ENCODE data around the gene CCDC12. TPM values are rescaled to one million over a fixed set of nuclear protein-coding genes. Genes with fewer than 3 reads are reported as not detected.

CCDC12 gene
- total and polyA plus RNA-seq, 9 of the 15 experiments (the other 6 are each of a cell fraction or from before 2014, with no cell fraction given) = 8.9 to 201 (median 86.9) TPM

DNA sequence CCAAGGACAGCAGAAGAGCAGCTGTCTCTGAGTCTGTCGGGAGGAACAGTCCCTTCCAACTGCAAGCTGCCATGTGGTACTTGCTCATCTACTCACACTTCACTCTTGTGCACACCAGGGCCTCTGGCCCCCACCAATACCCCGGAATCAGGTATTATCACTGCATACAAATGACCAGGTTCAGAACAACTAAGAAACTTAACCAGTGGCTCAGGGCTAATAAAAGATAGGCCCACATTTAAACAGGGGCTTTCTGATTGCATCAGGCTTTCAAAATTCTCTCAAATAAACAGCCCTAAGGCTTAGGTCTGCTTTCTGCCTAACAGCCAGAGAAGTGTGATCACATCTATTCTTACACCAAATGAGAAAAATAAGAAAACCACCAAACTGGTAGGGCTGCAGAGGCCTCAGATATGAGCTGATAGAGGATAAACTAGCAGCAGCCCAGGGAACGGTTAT is 20.7 kb downstream of the CCDC12 start (continued):
- TF ChIP-seq, protein P1, sequence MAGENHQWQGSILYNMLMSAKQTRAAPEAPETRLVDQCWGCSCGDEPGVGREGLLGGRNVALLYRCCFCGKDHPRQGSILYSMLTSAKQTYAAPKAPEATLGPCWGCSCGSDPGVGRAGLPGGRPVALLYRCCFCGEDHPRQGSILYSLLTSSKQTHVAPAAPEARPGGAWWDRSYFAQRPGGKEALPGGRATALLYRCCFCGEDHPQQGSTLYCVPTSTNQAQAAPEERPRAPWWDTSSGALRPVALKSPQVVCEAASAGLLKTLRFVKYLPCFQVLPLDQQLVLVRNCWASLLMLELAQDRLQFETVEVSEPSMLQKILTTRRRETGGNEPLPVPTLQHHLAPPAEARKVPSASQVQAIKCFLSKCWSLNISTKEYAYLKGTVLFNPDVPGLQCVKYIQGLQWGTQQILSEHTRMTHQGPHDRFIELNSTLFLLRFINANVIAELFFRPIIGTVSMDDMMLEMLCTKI (IDR thresholded peaks at IDR 0.05; ENCODE audit: partially characterized antibody) = no peak
- TF ChIP-seq, protein P2, sequence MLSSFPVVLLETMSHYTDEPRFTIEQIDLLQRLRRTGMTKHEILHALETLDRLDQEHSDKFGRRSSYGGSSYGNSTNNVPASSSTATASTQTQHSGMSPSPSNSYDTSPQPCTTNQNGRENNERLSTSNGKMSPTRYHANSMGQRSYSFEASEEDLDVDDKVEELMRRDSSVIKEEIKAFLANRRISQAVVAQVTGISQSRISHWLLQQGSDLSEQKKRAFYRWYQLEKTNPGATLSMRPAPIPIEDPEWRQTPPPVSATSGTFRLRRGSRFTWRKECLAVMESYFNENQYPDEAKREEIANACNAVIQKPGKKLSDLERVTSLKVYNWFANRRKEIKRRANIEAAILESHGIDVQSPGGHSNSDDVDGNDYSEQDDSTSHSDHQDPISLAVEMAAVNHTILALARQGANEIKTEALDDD (IDR thresholded peaks at IDR 0.05) = peak; percentile 18; the same call in 1 of the 2 replicates
- TF ChIP-seq, protein P3, sequence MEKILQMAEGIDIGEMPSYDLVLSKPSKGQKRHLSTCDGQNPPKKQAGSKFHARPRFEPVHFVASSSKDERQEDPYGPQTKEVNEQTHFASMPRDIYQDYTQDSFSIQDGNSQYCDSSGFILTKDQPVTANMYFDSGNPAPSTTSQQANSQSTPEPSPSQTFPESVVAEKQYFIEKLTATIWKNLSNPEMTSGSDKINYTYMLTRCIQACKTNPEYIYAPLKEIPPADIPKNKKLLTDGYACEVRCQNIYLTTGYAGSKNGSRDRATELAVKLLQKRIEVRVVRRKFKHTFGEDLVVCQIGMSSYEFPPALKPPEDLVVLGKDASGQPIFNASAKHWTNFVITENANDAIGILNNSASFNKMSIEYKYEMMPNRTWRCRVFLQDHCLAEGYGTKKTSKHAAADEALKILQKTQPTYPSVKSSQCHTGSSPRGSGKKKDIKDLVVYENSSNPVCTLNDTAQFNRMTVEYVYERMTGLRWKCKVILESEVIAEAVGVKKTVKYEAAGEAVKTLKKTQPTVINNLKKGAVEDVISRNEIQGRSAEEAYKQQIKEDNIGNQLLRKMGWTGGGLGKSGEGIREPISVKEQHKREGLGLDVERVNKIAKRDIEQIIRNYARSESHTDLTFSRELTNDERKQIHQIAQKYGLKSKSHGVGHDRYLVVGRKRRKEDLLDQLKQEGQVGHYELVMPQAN (IDR thresholded peaks at IDR 0.05; ENCODE audit: borderline replicate concordance) = no peak

DNA sequence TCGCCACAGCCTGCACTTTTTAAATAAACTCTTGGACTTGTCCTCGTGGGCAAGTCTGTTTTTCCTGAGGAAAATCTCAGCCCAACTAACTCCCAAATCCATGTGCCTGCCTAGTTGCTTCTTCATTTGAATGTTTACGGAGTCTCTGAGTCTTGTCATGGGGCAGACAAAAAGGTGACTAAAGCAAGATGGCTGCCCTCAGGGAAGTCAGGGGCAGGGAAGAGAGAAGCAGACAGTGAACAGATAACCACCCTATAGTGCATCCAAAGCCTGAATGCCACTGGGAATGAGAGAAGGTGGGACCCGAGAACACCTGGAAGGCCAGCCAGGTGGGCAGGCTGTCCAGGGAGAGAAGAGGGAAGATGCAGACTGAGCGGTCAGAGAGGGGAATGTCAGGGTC is 21.4 kb downstream of the CCDC12 start:
- Histone ChIP-seq H3K36me3 (ENCODE audit: control insufficient read depth, insufficient read depth, low read length) (peaks cover 47% of the 10 kb centered on the region; the same call in 2 of the 3 replicates), H4K20me1 (replicated peaks; ENCODE audit: control insufficient read depth, insufficient read depth, low read length) (peaks cover 71% of the 10 kb centered on the region), H2AFZ (ENCODE audit: low read depth, low read length) (no peak overlapping the region), H3K79me2 (ENCODE audit: control insufficient read depth, insufficient read depth, low read length) (peaks cover 97% of the 10 kb centered on the region), H3K4me1 (replicated peaks in 1 of 2; ENCODE audit: control insufficient read depth in 2 of 2, insufficient read depth in 2 of 2, low read length in 2 of 2) (peaks cover 45 to 66% of the 10 kb centered on the region in 2 experiments), H3K9me3 (replicated peaks; ENCODE audit: control insufficient read depth, insufficient read depth, low read depth, low read length) (no peaks in the 10 kb centered on the region), H3K27me3 (ENCODE audit: control insufficient read depth in 2 of 2, insufficient read depth in 2 of 2, low read length in 2 of 2) (no peaks in the 10 kb centered on the region), H3K4me2 (ENCODE audit: insufficient read depth, low read length) (no peak overlapping the region), H3K9me1 (ENCODE audit: control insufficient read depth, insufficient read depth, low read length) (peaks cover 11% of the 10 kb centered on the region), H3K27ac (ENCODE audit: extremely low read depth, low read depth, low read length) (no peak overlapping the region), H3K4me3 (no peak overlapping the region), H3K9ac (ENCODE audit: insufficient read depth in 1 of 2, low read depth in 2 of 2, low read length in 2 of 2) (peak overlapping the region in 1 of 2 experiments; percentile 73; a peak in 1 of 4 replicates)
- WGBS (ENCODE audit: insufficient coverage, low coverage, missing lambda C conversion rate) = 72% methylated on average over 5 of the region's 5 CpGs
- ChIA-PET CTCF (ENCODE audit: low intra/inter-chr PET ratio) (no interaction called here), POLR2A (interaction anchor here (1.4 to 5.7 kb wide), 2 partner anchors 8 to 14 kb away, joined by 4 to 55 read pairs; no protein-coding TSS in a partner anchor)
- ATAC-seq (peak; percentile 2; the same call in 1 of the 3 replicates), FAIRE-seq (no peak), DNase-seq (ENCODE audit: extremely low read depth in 1 of 4, low spot score in 3 of 4) (no peak)
- no TSS peak for BruUV-seq (replicated peaks)
- in situ Hi-C loops (cut with MboI) = no loop called here
- intact Hi-C loops (cut with micrococcal nuclease) = no loop called here
- peak; percentile 26 to 83 (median 39) for TF ChIP-seq YY1 (IDR thresholded peaks at IDR 0.05; ENCODE audit: borderline replicate concordance in 1 of 3, control insufficient read depth in 1 of 3, extremely low read depth in 1 of 3, insufficient read depth in 3 of 3, insufficient read length in 1 of 3, insufficient replicate concordance in 2 of 3, low read depth in 1 of 3, low read length in 2 of 3)
- TF ChIP-seq, protein P4, sequence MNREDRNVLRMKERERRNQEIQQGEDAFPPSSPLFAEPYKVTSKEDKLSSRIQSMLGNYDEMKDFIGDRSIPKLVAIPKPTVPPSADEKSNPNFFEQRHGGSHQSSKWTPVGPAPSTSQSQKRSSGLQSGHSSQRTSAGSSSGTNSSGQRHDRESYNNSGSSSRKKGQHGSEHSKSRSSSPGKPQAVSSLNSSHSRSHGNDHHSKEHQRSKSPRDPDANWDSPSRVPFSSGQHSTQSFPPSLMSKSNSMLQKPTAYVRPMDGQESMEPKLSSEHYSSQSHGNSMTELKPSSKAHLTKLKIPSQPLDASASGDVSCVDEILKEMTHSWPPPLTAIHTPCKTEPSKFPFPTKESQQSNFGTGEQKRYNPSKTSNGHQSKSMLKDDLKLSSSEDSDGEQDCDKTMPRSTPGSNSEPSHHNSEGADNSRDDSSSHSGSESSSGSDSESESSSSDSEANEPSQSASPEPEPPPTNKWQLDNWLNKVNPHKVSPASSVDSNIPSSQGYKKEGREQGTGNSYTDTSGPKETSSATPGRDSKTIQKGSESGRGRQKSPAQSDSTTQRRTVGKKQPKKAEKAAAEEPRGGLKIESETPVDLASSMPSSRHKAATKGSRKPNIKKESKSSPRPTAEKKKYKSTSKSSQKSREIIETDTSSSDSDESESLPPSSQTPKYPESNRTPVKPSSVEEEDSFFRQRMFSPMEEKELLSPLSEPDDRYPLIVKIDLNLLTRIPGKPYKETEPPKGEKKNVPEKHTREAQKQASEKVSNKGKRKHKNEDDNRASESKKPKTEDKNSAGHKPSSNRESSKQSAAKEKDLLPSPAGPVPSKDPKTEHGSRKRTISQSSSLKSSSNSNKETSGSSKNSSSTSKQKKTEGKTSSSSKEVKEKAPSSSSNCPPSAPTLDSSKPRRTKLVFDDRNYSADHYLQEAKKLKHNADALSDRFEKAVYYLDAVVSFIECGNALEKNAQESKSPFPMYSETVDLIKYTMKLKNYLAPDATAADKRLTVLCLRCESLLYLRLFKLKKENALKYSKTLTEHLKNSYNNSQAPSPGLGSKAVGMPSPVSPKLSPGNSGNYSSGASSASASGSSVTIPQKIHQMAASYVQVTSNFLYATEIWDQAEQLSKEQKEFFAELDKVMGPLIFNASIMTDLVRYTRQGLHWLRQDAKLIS (CRISPR knock-in tag; IDR thresholded peaks at IDR 0.05) = no peak
